Peyer's patch (tissue), 4 donors: ENCODE measurements around the gene NEU4. TPM values are rescaled to one million over a fixed set of nuclear protein-coding genes. Genes with fewer than 3 reads are reported as not detected.
A peak's percentile ranks its signal among the peaks of the same experiment; 100 is the strongest.

Source experiments
- DNase-seq, 3 donors: peaks; one replicate each; pipeline ENCODE4 v3.0.0-alpha.2; 2017 to 2019
- H3K27ac ChIP-seq, 4 donors: fragments of 200-600 bp; sonication (generic); one replicate each; pipeline ENCODE4 v1.5.1; 2016 to 2019
- H3K27me3 ChIP-seq, 2 donors: fragments of 200-600 bp; sonication (generic); one replicate each; pipeline ENCODE4 v1.5.1; 2019
- H3K36me3 ChIP-seq, 3 donors: fragments of 200-600 bp; sonication (generic); one replicate each; pipeline ENCODE4 v1.5.1; 2016 to 2019
- H3K4me1 ChIP-seq, 4 donors: fragments of 200-600 bp; sonication (generic); one replicate each; pipeline ENCODE4 v1.5.1; 2016 to 2019
- H3K4me3 ChIP-seq, 4 donors: fragments of 200-600 bp; sonication (generic); 1 replicate in 3 of 4; 2 replicates in 1 of 4; pipeline ENCODE4 v1.5.1; 2016 to 2019; ENCODE audit warnings: mild to moderate bottlenecking in 1 of 4
- H3K9me3 ChIP-seq, 4 donors: fragments of 200-600 bp; sonication (generic); one replicate each; pipeline ENCODE4 v1.5.1; 2016 to 2019; ENCODE audit warnings: mild to moderate bottlenecking in 1 of 4
- POLR2A ChIP-seq, 2 donors: fragments of 450-650 bp; IDR thresholded peaks; one replicate each; pipeline ENCODE4 v1.5.1; 2017; ENCODE audit warnings: antibody characterized with exemption in 2 of 2, mild to moderate bottlenecking in 2 of 2, moderate library complexity in 2 of 2
- total RNA-seq, 4 donors: library from RNA; depleted of rRNA; stranded (reverse); fragments of >200 nt; gene quantifications; one replicate each; pipeline ENCODE4 v1.1.0, GENCODE V29; 2016
- TF ChIP-seq, protein P1 (sequence below), 6 experiments: fragments of 450-650 bp in 4 of 6; fragments of 200-600 bp in 2 of 6; sonication (generic) in 1 of 6; IDR thresholded peaks; one replicate each; pipeline ENCODE4 v1.5.1; 2017 to 2019; ENCODE audit warnings: antibody characterized with exemption in 6 of 6, mild to moderate bottlenecking in 3 of 6, moderate library complexity in 1 of 6

The NEU4 gene
- total RNA-seq, 4 donors from 2014 or later: 35.5 to 73.3 (median 55.9) TPM

DNA sequence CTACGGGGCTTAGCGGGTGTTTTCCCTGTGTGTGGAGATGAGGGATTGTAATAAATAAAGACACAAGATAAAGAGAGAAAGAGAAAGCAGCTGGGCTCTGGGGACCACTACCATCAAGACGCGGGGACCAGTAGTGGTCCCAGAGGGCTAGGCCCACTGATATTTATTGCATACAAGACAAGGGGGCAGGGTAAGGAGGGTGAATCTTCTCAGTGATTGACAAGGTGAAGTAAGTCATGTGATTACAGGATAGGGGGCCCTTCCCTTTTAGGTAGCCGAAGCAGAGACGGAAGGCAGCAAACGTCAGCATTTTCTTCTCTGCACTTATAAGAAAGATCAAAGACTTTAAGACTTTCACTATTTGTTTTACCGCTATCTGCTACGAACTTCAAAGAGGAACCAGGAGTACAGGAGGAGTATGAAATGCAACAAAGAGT, 36.9 kb upstream of the NEU4 start:
- H3K27me3 ChIP-seq: no peaks in the 10 kb centered on the region
- no peak for TF ChIP-seq POLR2A (IDR thresholded peaks at IDR 0.05)
- TF ChIP-seq, protein P1, sequence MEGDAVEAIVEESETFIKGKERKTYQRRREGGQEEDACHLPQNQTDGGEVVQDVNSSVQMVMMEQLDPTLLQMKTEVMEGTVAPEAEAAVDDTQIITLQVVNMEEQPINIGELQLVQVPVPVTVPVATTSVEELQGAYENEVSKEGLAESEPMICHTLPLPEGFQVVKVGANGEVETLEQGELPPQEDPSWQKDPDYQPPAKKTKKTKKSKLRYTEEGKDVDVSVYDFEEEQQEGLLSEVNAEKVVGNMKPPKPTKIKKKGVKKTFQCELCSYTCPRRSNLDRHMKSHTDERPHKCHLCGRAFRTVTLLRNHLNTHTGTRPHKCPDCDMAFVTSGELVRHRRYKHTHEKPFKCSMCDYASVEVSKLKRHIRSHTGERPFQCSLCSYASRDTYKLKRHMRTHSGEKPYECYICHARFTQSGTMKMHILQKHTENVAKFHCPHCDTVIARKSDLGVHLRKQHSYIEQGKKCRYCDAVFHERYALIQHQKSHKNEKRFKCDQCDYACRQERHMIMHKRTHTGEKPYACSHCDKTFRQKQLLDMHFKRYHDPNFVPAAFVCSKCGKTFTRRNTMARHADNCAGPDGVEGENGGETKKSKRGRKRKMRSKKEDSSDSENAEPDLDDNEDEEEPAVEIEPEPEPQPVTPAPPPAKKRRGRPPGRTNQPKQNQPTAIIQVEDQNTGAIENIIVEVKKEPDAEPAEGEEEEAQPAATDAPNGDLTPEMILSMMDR (IDR thresholded peaks at IDR 0.05): no peak
- H3K4me1 ChIP-seq: peaks cover 0 to 15% (median 5%) of the 10 kb centered on the region in 4 donors
- no peaks in the 10 kb centered on the region for H3K9me3 ChIP-seq
- no peaks in the 10 kb centered on the region for H3K36me3 ChIP-seq
- DNase-seq: peak in 2 of 3 donors; percentile 45 to 46
- peak overlapping the region in 1 of 4 donors; percentile 18 for H3K4me3 ChIP-seq
- H3K27ac ChIP-seq: peak overlapping the region in 1 of 4 donors; percentile 14

DNA sequence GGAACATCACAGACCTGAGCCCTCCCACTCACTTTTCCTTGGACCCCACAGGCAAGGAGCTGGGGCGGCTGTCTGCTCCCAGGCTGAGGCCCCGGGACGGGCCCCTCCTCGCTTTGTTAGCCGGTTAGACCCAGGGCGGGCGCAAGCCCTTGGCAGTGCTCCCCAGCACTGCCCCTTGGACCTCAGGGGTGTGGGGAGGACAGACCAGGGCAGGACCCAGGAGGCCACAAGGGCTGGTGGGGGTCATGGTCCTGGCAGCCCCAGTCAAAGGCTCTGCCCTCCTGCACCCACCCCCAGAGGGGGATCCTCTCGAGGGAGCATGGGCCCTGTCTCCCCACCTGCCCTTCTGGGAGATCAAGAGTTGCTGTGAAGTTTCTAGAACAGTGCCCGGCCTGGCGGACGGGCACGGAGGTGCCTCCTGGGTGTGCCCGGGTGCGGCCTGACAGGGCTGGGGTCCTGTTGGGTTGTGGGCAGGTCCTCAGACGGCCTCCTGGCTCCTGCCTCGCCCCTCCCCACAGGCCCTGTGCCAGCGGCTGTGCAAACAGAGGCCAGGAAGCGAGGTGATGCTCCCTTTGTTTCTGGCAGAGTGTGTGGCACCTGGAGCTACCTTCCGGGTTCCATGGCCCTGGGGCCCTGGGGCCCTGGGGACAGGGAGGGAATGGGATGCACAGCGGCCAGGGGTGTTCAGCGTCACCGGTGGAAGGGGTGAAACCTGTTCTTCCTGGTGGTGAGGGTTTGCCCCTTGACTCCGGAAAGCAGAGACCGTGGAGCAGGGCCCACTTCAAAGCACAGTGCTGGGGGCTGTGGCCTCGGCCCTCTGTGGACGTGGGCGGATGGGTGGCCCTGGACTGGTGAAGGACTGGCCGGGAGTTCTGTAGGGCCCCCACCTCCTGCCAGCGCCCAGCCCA, 35.2 kb upstream of the NEU4 start:
- no peaks in the 10 kb centered on the region for H3K27me3 ChIP-seq
- DNase-seq: peak in 2 of 3 donors; percentile 52 to 56
- no peak overlapping the region for H3K4me3 ChIP-seq
- H3K36me3 ChIP-seq: no peaks in the 10 kb centered on the region
- H3K4me1 ChIP-seq: peaks cover 0 to 15% (median 5%) of the 10 kb centered on the region in 4 donors
- no peaks in the 10 kb centered on the region for H3K9me3 ChIP-seq
- H3K27ac ChIP-seq: no peak overlapping the region
- TF ChIP-seq, protein P1 (IDR thresholded peaks at IDR 0.05): no peak
- TF ChIP-seq POLR2A (IDR thresholded peaks at IDR 0.05): no peak

DNA sequence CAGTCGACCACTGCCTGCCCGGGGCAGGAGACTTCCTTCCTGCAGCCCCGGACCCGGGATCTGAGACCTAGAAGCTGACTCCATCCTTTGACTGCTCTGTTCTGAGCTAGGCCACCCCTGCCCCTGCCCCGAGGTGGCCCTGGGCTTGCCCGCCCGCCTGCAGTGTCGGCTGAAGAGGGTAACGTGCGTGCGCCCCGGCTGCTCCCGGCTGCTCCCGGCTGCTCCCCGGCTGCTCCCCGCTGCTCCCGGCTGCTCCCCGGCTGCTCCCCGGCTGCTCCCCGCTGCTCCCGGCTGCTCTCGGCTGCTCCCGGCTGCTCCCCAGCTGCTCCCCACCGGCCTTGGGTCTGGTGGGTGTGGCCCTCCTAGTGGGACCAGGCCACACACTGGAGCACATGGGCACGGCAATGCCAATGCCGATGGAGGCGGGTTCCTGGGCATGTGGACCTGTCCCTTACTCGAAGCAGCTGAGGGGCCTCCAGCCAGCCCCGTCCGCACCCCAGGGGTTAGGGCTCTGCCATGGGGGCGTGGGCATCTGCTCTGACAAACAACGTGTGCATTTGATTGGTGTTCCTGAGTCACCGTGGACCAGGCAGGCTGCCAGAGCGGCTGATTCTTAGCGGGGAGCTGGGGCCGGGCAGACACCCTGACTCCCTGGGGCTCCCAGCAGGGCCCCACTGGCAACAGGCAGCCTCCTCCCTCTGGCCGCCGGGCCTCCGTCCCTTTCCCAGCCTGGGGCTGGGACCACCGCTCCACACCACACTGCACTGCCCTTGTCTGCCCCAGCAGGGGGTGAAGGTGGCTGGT, 34.4 kb upstream of the NEU4 start:
- Histone ChIP-seq H3K27me3 (no peaks in the 10 kb centered on the region), H3K27ac (no peak overlapping the region), H3K4me1 (peaks cover 0 to 15% (median 5%) of the 10 kb centered on the region in 4 donors), H3K4me3 (no peak overlapping the region), H3K36me3 (no peaks in the 10 kb centered on the region), H3K9me3 (no peaks in the 10 kb centered on the region)
- TF ChIP-seq POLR2A (IDR thresholded peaks at IDR 0.05): no peak
- TF ChIP-seq, protein P1 (IDR thresholded peaks at IDR 0.05): no peak
- peak in 2 of 3 donors; percentile 47 to 55 for DNase-seq

DNA sequence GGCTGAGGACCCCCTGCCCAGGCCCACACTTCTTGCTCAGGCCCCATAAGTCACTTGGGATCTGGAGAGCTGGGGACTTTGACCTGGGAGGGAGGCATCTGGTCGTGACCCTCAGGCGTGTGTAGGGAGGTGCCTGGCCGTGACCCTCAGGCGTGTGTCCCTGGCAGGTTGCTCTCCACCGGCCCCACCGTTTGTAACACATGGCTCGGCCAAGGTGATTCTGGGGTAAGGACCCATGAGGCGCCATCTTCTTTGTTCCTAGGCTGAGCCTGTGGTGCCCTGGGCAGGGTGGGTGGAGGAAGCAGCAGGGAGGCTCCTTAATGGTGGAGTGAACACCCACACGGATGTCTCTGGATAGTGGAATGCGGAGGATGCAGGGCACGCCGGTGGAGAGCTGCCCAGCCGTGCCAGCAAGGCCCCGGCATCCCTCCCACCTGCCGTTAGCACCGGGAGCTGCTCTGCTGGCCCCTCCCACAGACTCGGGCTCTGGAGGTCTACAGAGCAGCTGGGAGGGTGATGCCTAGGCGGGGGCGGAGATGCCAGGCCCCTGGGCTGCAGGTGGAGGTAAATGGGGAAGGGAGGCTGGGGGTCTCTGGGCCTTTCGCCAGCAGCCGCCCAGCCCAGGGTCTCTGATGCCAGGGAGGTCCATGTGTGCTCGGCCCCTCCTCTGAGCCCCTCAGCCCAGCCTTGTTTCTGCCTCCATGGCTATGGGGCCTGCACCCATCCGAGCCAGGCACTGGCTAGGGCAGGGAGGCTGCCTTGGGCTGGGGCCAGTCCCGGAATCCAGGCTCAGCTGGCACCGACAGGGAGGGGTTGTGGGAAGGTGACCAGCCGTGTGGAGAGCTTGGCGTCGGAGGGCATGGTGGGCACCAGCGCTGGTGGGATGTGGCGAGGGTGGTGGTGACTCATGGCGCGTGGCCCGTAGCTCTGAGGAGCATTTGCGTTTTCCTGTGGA, 33.5 kb upstream of the NEU4 start:
- no peaks in the 10 kb centered on the region for H3K9me3 ChIP-seq
- H3K27ac ChIP-seq: no peak overlapping the region
- TF ChIP-seq, protein P1 (IDR thresholded peaks at IDR 0.05): no peak
- no peaks in the 10 kb centered on the region for H3K36me3 ChIP-seq
- no peak overlapping the region for H3K4me3 ChIP-seq
- DNase-seq: peak in 1 of 3 donors; percentile 46
- H3K4me1 ChIP-seq: peaks cover 0 to 15% (median 5%) of the 10 kb centered on the region in 4 donors
- H3K27me3 ChIP-seq: no peaks in the 10 kb centered on the region
